Left ventricle myocardium superior (tissue), 1 donor: ENCODE measurements around the gene TMEM244. TPM values are rescaled to one million over a fixed set of nuclear protein-coding genes. Genes with fewer than 3 reads are reported as not detected.
"Not testable (repeated sequence)": the region's sequence is repeated elsewhere in the genome, so short reads cannot be mapped to it uniquely, and the experiment has no call there.

Experiments used
- ATAC-seq: fragments of 200-7000 bp; cut with Tn5 transposase; one replicate; pipeline ENCODE4 v1.9.1; 2020; ENCODE audit warnings: mild to moderate bottlenecking, moderate library complexity
- DNase-seq: peaks from one replicate; pipeline ENCODE4 v3.0.0-alpha.2; 2020
- intact Hi-C: fragments of 100-400 bp; cut with micrococcal nuclease; formaldehyde crosslinking; loops from one replicate; pipeline ENCODE4 v1.11.0; 2022
- total RNA-seq: library from RNA; stranded (reverse); fragmentation: NEBNext Ultra II Directional; extraction: Animal tissue kit (Norgen Biotek cat#: 25700); gene quantifications from one replicate; pipeline ENCODE4 v1.2.1, GENCODE V29; 2021
- donor health status: DM: no; HTN: yes; CAD: no; lungs with severe emphysema.

Gene TMEM244
- total RNA-seq, 1 donor from 2014 or later, result not detected

GRCh38 chr6:129832299-129832698 is 28.8 kb downstream of the TMEM244 start:
- ATAC-seq, result no peak
- intact Hi-C loops, result no loop called here
- DNase-seq, result no peak

GRCh38 chr6:129828229-129828628 is 32.9 kb downstream of the TMEM244 start:
- no peak for DNase-seq
- intact Hi-C loops, result no loop called here
- no peak for ATAC-seq

- intact Hi-C loops, result no loop called here
- ATAC-seq (no peak), DNase-seq (no peak)
Observed at GRCh38 chr6:129818251-129818650, 42.9 kb downstream of the TMEM244 start.

- ATAC-seq (no peak), DNase-seq (no peak)
- intact Hi-C loops, result no loop called here
Observed at GRCh38 chr6:129817821-129818220, 43.3 kb downstream of the TMEM244 start.

DNA sequence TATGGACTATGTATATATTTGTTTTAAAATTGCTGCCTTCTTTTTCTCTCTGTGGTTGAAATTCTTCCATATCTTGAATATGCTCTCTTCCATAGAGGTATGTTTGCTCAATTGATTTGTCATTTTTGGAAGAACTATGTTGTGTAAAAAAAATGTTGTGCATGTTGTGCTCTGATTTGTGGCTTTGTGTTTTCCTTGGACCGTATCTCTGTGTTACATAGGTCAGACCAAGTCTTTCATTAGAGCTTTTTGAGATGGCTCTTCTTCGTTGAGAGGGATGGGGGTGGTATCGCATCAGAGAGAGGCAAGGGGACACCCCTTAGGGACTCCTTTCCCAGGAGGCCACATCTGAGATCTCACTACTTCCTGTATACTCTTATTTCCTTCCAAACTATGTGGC is 43.8 kb downstream of the TMEM244 start:
- intact Hi-C loops, result no loop called here
- DNase-seq (no peak), ATAC-seq (no peak)

DNA sequence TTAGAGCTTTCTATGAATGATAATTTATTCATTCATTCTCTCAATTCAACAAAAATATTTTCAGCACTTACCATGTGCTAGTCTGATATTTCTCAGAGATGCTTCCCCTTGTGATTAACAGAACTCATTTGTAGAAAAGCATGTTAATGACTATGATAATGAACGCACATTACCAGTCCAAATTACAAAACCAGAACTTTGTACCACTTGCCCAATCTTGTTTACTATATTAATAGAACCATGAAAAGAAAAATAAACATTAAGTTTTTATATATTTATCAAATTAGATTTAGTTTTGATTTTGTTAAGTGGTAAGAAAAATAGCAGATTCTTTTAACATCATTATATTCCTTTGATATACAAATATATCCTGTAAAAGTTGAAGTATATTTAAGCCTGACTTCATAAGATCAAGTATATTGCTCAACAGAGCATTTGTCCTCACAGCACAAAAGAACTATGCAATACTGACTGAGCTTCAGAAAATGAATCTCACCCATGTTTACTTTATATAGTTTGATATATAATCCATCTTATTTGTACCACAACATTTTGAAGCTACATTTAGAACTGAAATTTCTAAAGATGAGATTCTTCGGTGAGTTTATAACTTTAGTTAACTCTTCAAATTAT is 48.9 kb downstream of the TMEM244 start:
- DNase-seq, result no peak
- intact Hi-C loops, result no loop called here
- ATAC-seq, result no peak

DNA sequence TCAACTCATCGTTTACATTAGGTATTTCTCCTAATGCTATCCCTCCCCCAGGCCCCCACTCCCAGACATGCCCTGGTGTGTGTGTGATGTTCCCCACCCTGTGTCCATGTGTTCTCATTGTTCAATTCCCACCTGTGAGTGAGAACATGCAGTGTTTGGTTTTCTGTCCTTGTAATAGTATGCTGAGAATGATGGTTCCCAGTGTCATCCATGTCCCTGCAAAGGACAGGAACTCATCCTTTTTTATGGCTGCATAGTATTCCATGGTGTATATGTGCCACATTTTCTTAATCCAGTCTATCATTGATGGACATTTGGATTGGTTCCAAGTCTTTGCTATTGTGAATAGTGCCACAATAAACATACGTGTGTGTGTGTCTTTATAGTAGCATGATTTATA is 54.0 kb downstream of the TMEM244 start:
- intact Hi-C loops, DNase-seq, ATAC-seq: not testable (repeated sequence)

- intact Hi-C loops, ATAC-seq, DNase-seq: not testable (repeated sequence)
Observed at GRCh38 chr6:129802920-129803319, 58.2 kb downstream of the TMEM244 start.

DNA sequence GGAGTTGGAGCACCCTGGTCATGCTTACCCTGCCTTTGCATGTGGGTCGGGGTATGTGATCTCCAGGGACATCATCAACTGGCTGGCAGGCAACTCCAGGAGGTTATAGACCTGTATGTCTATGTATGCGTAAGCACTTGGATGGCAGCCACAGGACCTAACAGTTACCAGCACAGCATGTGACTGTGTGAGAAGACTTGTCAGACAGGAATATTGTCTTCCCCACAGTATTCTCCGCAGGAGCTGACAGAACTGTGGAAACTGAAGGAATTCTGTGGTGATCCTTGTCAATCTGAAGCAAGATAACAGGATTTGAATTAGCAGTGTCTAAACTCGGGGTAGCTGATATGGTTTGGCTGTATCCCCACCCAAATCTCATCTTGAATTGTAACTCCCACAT is 59.2 kb downstream of the TMEM244 start:
- intact Hi-C loops, result no loop called here
- ATAC-seq, result no peak

DNA sequence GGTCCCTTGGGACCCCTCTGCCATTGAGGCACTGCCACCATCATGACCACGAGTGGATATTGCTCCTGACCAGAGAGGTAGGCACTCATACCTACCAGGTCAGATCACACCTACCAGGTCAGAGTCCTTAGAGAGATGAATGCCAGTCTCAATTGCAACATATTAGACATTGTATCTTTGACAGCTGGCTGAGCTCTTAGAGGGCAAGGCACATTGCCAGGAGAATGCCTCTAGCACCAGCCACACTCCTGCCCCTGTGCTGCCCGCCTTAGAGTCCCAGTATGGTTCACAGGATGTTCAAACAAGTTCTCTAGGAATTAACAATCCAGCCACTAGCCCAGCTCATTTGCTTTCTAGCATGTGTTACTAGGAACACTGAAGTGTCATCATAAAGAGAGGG is 65.9 kb downstream of the TMEM244 start:
- ATAC-seq, result peak; percentile 28
- intact Hi-C loops, result no loop called here
- no peak for DNase-seq

More for the DNA sequence above, 59.2 kb downstream of the TMEM244 start:
- DNase-seq, result no peak

DNA sequence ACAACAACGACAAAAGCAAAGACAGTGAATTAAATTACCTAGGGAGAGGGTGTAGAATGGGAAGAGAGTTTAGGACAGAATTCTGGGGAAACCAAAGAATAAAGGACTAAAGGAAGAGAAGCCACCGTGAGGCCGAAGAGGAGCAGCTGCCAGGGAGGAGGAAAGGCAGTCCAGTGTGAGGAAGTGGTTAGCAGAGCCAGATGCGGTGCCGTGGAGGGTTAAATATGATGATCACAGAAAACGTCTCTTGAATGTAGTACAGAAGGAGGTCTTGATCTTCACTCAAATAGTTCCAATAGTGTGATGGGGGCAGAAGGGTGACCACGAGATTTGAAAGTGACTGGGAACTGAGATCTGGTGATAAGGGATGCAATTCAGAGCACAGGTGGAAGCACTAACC is 67.7 kb downstream of the TMEM244 start:
- intact Hi-C loops, result no loop called here
- no peak for DNase-seq
- ATAC-seq, result no peak

DNA sequence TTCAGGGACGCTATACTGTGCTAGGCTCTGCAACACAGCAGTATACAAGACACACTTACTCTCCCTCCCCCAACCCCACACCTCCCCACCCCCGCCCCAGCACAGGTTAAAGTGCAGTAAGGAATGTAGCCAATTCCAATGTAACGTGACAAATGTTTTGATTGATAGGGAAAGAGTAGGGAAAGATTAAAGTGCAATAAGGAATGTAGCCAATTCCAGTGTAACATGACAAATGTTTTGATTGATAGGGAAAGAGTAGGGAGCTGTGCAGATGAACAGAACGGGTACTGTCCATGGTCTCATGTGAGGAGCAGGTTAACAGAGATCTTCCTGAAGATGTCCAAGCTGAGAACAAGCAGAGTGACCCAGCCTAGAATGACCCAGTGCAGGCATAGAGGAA is 69.1 kb downstream of the TMEM244 start:
- intact Hi-C loops, result no loop called here
- ATAC-seq, result no peak

GRCh38 chr6:129790785-129791184 is 70.3 kb downstream of the TMEM244 start:
- intact Hi-C loops, result no loop called here
- no peak for DNase-seq
- ATAC-seq, result no peak

More for the DNA sequence above, 69.1 kb downstream of the TMEM244 start:
- DNase-seq, result no peak

DNA sequence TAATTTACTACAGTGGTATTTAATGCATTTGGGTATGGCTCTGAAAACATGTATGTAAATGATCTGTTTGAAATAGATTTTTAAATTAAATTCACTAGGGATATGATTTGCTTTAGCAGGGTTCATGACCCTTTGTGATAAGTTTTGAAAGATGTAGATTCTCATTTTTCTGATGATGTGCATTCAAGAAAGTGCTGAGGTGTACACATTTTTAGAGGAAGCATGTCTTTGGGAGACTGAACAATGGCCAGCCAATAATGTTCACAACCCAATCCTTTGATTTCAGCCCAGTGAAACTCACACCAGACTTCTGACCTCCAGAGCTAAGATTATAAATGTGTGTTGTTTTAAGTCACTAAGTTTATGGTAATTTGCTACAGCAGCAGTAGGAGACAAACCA is 71.1 kb downstream of the TMEM244 start:
- no peak for DNase-seq
- ATAC-seq, result no peak
- intact Hi-C loops, result no loop called here

- no peak for DNase-seq
- intact Hi-C loops, result no loop called here
- no peak for ATAC-seq
Observed at GRCh38 chr6:129787816-129788215, 73.3 kb downstream of the TMEM244 start.

DNA sequence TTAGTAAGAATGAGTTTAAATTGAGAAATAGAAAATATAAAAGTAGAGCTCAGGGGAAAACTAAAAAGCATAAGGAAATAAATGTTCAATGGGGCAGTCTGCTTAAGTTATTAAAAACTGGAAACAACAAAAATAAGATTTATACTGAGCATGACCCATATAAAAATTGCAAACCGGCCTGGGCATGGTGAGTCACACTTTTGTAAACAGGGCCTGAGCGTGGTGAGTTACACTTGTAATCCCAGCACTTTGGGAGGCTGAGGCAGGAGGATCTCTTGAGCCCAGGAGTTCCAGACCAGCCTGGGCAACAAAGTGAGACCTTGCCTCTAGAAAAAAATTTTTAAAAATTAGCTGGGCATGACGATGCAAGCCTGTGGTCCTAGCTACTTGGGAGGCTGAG is 74.6 kb downstream of the TMEM244 start:
- DNase-seq (no peak), ATAC-seq (no peak)
- intact Hi-C loops, result no loop called here

DNA sequence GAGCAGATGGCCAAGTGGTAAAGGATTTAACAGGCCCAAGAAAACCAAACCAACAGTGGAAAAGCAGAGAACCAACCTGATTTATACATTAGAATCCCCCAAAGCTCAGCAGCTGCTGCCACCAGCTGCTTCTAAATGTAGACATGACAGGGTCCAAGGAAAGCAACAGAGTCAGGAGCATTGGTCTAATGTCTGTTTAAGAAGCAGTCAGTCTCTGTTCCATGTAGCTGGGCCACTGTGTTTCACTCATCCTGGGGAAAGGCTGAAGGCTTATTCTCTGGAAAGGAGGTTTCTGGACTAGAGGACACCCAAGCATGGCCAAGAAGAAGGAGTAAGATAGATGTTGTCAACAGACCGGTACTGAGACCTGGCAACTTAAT is 75.4 kb downstream of the TMEM244 start:
- ATAC-seq (no peak), DNase-seq (no peak)
- intact Hi-C loops, result no loop called here

DNA sequence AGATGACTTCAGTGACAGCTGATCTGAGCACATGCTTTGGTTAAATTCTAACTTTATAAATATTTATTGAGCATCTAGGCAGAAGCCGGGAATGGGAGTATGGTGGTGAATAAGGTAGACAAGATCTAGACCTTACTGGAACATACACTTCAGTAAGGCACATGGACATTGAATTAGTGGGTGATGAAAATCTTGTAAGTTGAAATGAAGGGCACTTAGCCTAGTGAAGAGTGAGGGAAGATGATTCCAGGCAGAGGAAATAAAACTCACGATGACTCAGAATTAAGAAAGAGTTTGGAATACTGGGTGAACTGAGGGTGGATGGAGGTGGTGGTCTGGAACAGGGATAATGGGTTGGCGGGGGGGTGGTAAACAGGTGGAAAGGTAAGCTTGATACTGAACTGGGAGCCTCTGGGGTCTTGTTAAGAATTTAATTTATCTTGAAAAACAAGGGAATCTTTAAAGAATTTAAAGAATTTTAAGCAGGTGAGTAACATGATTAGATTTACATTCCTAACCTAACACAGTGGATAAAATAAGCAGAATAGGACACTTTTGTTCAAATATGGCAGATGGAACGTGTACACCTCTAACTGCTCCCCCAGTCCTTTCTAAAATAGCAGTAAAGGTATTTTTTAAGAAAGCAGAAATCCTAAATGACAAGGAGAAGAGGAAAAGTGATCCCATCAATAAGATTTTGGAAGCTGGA is 75.9 kb downstream of the TMEM244 start:
- DNase-seq, result no peak
- no peak for ATAC-seq
- intact Hi-C loops, result no loop called here
